OCI-LY3 (cell line): ENCODE measurements around the gene MLEC.

Experiments used
- H2AFZ ChIP-seq: fragments of 200-600, 300-600 bp; shearing (Covaris generic); 2 replicates; pipeline ENCODE4 v1.6.0; 2014; ENCODE audit warnings: antibody characterized with exemption, low read depth, low read length
- H3K27ac ChIP-seq: fragments of 200-600, 300-600 bp; sonication (generic); 2 replicates; pipeline ENCODE4 v1.5.1; 2014; ENCODE audit warnings: mild to moderate bottlenecking, low read length, moderate library complexity, mixed read lengths
- H3K27me3 ChIP-seq: fragments of 200-600, 300-600 bp; sonication (generic); 2 replicates; pipeline ENCODE4 v1.6.1; 2014; ENCODE audit warnings: low read depth, low read length, mixed read lengths
- H3K36me3 ChIP-seq: fragments of 200-600, 300-600 bp; sonication (generic); replicated peaks from 2 replicates; pipeline ENCODE3; 2014; ENCODE audit warnings: low read depth, low read length, mixed read lengths
- H3K4me1 ChIP-seq: fragments of 300-600, 200-600 bp; sonication (generic); 2 replicates; pipeline ENCODE4 v1.6.1; 2014; ENCODE audit warnings: low read length, mixed read lengths
- H3K4me2 ChIP-seq: fragments of 200-600, 300-600 bp; sonication (generic); 2 replicates; pipeline ENCODE4 v1.6.1; 2014; ENCODE audit warnings: low read length, mixed read lengths
- H3K4me3 ChIP-seq: fragments of 300-600, 200-600 bp; sonication (generic); 2 replicates; pipeline ENCODE4 v1.5.1; 2014; ENCODE audit warnings: antibody characterized with exemption, mild to moderate bottlenecking, low read length, moderate library complexity
- H3K79me2 ChIP-seq: fragments of 300-600, 200-600 bp; shearing (Covaris generic); 2 replicates; pipeline ENCODE4 v1.6.1; 2014; ENCODE audit warnings: mild to moderate bottlenecking, low read length, mixed read lengths
- H3K9ac ChIP-seq: fragments of 300-600, 200-600 bp; shearing (Covaris generic); 2 replicates; pipeline ENCODE4 v1.6.0; 2014; ENCODE audit warnings: mild to moderate bottlenecking, low read length, moderate library complexity
- H3K9me3 ChIP-seq: fragments of 200-600, 300-600 bp; shearing (Covaris generic); 2 replicates; pipeline ENCODE4 v1.6.1; 2014; ENCODE audit warnings: low read length, mixed read lengths; ENCODE audit not compliant: insufficient read depth
- H4K20me1 ChIP-seq: fragments of 200-600, 300-600 bp; sonication (generic); 2 replicates; pipeline ENCODE4 v1.6.1; 2016; ENCODE audit warnings: low read length, mixed read lengths; ENCODE audit not compliant: insufficient read depth
- CTCF ChIP-seq: fragments of 200-600, 300-600 bp; sonication (generic); IDR thresholded peaks from 2 replicates; pipeline ENCODE4 v1.5.1; 2014; ENCODE audit warnings: antibody characterized with exemption, low read length, low read depth
- EZH2phosphoT487 ChIP-seq: fragments of 200-600 bp; shearing (Covaris generic); IDR thresholded peaks from 2 replicates; pipeline ENCODE4 v1.6.1; 2018; ENCODE audit warnings: antibody characterized with exemption, mixed run types, low read depth

Gene MLEC

GRCh38 chr12:120689397-120690082 is 2.6 kb downstream of the MLEC start:
- Histone ChIP-seq H3K79me2 (peaks cover 76% of the 10 kb centered on the region), H3K27ac (no peak overlapping the region)
- TF ChIP-seq EZH2phosphoT487 (no peak), CTCF (no peak)

GRCh38 chr12:120690083-120690450 is 3.1 kb downstream of the MLEC start:
- Histone ChIP-seq H2AFZ (no peak overlapping the region), H3K4me2 (no peak overlapping the region), H3K79me2 (peaks cover 79% of the 10 kb centered on the region), H3K27me3 (no peaks in the 10 kb centered on the region), H3K9me3 (no peaks in the 10 kb centered on the region), H3K4me3 (no peak overlapping the region), H3K4me1 (peaks cover 25% of the 10 kb centered on the region), H3K36me3 (peaks cover 35% of the 10 kb centered on the region), H3K27ac (no peak overlapping the region), H3K9ac (no peak overlapping the region), H4K20me1 (peaks cover 60% of the 10 kb centered on the region)
- TF ChIP-seq CTCF (no peak), EZH2phosphoT487 (no peak)

More at GRCh38 chr12:120689397-120690082, 2.6 kb downstream of the MLEC start:
- H3K4me1 ChIP-seq = peaks cover 30% of the 10 kb centered on the region
- H3K4me2 ChIP-seq = peak overlapping the region; percentile 95
- H3K9me3 ChIP-seq = no peaks in the 10 kb centered on the region
- no peaks in the 10 kb centered on the region for H3K27me3 ChIP-seq
- H3K36me3 ChIP-seq = peaks cover 29% of the 10 kb centered on the region
- H3K4me3 ChIP-seq = peak overlapping the region; percentile 98; the same call in 1 of the 2 replicates
- H2AFZ ChIP-seq = no peak overlapping the region
- no peak overlapping the region for H3K9ac ChIP-seq
- H4K20me1 ChIP-seq = peaks cover 58% of the 10 kb centered on the region

- Histone ChIP-seq H3K4me1 (peaks cover 21% of the 10 kb centered on the region), H3K79me2 (peaks cover 79% of the 10 kb centered on the region), H3K4me2 (no peak overlapping the region), H2AFZ (no peak overlapping the region), H3K9me3 (no peaks in the 10 kb centered on the region), H3K4me3 (no peak overlapping the region), H3K27ac (no peak overlapping the region), H3K27me3 (no peaks in the 10 kb centered on the region), H3K36me3 (peaks cover 43% of the 10 kb centered on the region), H4K20me1 (peaks cover 60% of the 10 kb centered on the region), H3K9ac (no peak overlapping the region)
- no peak for TF ChIP-seq CTCF
- TF ChIP-seq EZH2phosphoT487 = no peak
Measured at GRCh38 chr12:120690978-120691377, 4.0 kb downstream of the MLEC start.

GRCh38 chr12:120692524-120693033 is 5.6 kb downstream of the MLEC start:
- Histone ChIP-seq H3K4me2 (no peak overlapping the region), H3K9ac (no peak overlapping the region), H3K9me3 (no peaks in the 10 kb centered on the region), H3K27me3 (no peaks in the 10 kb centered on the region), H3K4me3 (no peak overlapping the region), H3K27ac (no peak overlapping the region), H4K20me1 (peaks cover 65% of the 10 kb centered on the region), H3K4me1 (peaks cover 34% of the 10 kb centered on the region), H2AFZ (no peak overlapping the region), H3K79me2 (peaks cover 78% of the 10 kb centered on the region), H3K36me3 (peaks cover 59% of the 10 kb centered on the region)
- TF ChIP-seq EZH2phosphoT487 (no peak), CTCF (no peak)
